AG04450 (cell line): Measurements from ENCODE around the gene CFB. TPM values are rescaled to one million over a fixed set of nuclear protein-coding genes. Genes with fewer than 3 reads are reported as not detected.

Experiments used
- CTCF ChIA-PET: fragments of 300-600, 350-600 bp; formaldehyde crosslinking; extraction: SDS; loops from one replicate; lab custom pipeline; 2022; ENCODE audit warnings: antibody characterized with exemption, inconsistent platforms; lab: Charles Lee
- POLR2A ChIA-PET: fragments of 350-600 bp; formaldehyde crosslinking; extraction: SDS; loops from one replicate; lab custom pipeline; 2021; ENCODE audit warnings: antibody characterized with exemption, inconsistent platforms; lab: Yijun Ruan, JAX
- DNase-seq: peaks from one replicate; pipeline ENCODE4 v3.0.0-alpha.2; 2011; ENCODE audit warnings: low read depth, low spot score
- H3K27ac ChIP-seq: one replicate; pipeline ENCODE4 v1.5.1; 2012; ENCODE audit warnings: low read depth, low read length, control low read depth
- H3K27me3 ChIP-seq: one replicate; pipeline ENCODE4 v1.6.0; 2012; ENCODE audit warnings: low read length; ENCODE audit not compliant: control insufficient read depth, insufficient read depth
- H3K4me3 ChIP-seq: 2 replicates; pipeline ENCODE4 v1.5.1; 2011; ENCODE audit warnings: mild to moderate bottlenecking, low read depth, low read length, control low read depth
- H3K9me3 ChIP-seq: 2 replicates; pipeline ENCODE4 v1.5.1; 2012; ENCODE audit warnings: low read length; ENCODE audit not compliant: control insufficient read depth, insufficient read depth
- CTCF ChIP-seq: IDR thresholded peaks from 2 replicates; pipeline ENCODE4 v1.5.1; 2011; ENCODE audit warnings: low read depth, low read length, control low read depth, inconsistent platforms
- polyA plus RNA-seq: library from polyadenylated mRNA; depleted of rRNA; stranded (reverse); fragments of >200 nt; gene quantifications from 2 replicates; pipeline ENCODE4 v1.2.3, GENCODE V29; 2011

CFB gene
- polyA plus RNA-seq, 1 experiment: 14.0 TPM

- H3K27me3 ChIP-seq: no peaks in the 10 kb centered on the region
- H3K4me3 ChIP-seq: no peak overlapping the region
- ChIA-PET CTCF (interaction anchor here (1.4 kb wide), 1 partner anchor 40 kb away, joined by 3 read pairs; no protein-coding TSS in a partner anchor), POLR2A (interaction anchor here (0.6 to 1.2 kb wide), 4 partner anchors 9 to 265 kb away, joined by 3 to 8 read pairs (median 3); no protein-coding TSS in a partner anchor)
- no peak overlapping the region for H3K27ac ChIP-seq
- no peak for DNase-seq
- H3K9me3 ChIP-seq: no peaks in the 10 kb centered on the region
- TF ChIP-seq CTCF: no peak
Measured at GRCh38 chr6:31911826-31912585, 33.9 kb upstream of the CFB start.

- no peak for TF ChIP-seq CTCF
- CTCF ChIA-PET: no interaction called here
- no peak overlapping the region for H3K27ac ChIP-seq
- H3K9me3 ChIP-seq: no peaks in the 10 kb centered on the region
- DNase-seq: no peak
- POLR2A ChIA-PET: no interaction called here
- H3K4me3 ChIP-seq: no peak overlapping the region
- H3K27me3 ChIP-seq: no peaks in the 10 kb centered on the region
Measured at GRCh38 chr6:31915351-31915750, 30.5 kb upstream of the CFB start.

- ChIA-PET CTCF (no interaction called here), POLR2A (no interaction called here)
- no peak for DNase-seq
- Histone ChIP-seq H3K27me3 (no peaks in the 10 kb centered on the region), H3K27ac (no peak overlapping the region), H3K4me3 (no peak overlapping the region), H3K9me3 (no peaks in the 10 kb centered on the region)
- no peak for TF ChIP-seq CTCF
Measured at GRCh38 chr6:31915756-31916155, 30.1 kb upstream of the CFB start.

GRCh38 chr6:31918069-31918720 lies 27.7 kb upstream of the CFB start:
- ChIA-PET POLR2A (no interaction called here), CTCF (interaction anchor here (0.7 to 1.3 kb wide), 2 partner anchors 17 to 34 kb away, joined by 3 to 6 read pairs; no protein-coding TSS in a partner anchor)
- H3K9me3 ChIP-seq: no peaks in the 10 kb centered on the region
- no peak overlapping the region for H3K27ac ChIP-seq
- no peaks in the 10 kb centered on the region for H3K27me3 ChIP-seq
- no peak for DNase-seq
- TF ChIP-seq CTCF: no peak
- H3K4me3 ChIP-seq: no peak overlapping the region
